ENCODE results near the gene FEM1B.

DNA sequence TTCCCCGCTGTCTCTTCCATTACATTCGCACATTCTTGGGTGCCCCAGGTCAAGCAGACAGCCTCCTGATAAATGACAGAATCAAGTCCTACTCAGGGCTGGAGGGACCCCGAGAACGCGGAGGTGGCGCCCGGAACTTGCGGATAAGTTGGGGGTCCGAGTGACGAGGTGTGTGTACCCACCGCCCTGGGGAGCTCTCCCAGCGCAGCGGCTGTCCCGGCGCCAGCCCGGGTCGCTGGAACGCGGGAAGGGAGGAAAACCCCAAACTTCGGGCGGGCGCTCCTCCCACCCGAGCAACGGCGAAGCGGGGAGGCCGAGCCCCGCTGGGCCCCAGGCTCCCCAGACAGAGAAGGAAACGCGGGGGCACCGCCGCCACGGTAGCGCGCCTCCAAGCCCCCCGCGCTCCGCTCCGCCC, 48.6 kb upstream of the FEM1B start:
- TF ChIP-seq, protein P1, sequence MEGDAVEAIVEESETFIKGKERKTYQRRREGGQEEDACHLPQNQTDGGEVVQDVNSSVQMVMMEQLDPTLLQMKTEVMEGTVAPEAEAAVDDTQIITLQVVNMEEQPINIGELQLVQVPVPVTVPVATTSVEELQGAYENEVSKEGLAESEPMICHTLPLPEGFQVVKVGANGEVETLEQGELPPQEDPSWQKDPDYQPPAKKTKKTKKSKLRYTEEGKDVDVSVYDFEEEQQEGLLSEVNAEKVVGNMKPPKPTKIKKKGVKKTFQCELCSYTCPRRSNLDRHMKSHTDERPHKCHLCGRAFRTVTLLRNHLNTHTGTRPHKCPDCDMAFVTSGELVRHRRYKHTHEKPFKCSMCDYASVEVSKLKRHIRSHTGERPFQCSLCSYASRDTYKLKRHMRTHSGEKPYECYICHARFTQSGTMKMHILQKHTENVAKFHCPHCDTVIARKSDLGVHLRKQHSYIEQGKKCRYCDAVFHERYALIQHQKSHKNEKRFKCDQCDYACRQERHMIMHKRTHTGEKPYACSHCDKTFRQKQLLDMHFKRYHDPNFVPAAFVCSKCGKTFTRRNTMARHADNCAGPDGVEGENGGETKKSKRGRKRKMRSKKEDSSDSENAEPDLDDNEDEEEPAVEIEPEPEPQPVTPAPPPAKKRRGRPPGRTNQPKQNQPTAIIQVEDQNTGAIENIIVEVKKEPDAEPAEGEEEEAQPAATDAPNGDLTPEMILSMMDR (IDR thresholded peaks at IDR 0.05; ENCODE audit: low read length): no peak
- TF ChIP-seq EZH2 (IDR thresholded peaks at IDR 0.05; ENCODE audit: borderline replicate concordance, low read length): no peak

All from OCI-LY1 (cell line).